Measurements from ENCODE around the gene RFPL4A.

RFPL4A gene

DNA sequence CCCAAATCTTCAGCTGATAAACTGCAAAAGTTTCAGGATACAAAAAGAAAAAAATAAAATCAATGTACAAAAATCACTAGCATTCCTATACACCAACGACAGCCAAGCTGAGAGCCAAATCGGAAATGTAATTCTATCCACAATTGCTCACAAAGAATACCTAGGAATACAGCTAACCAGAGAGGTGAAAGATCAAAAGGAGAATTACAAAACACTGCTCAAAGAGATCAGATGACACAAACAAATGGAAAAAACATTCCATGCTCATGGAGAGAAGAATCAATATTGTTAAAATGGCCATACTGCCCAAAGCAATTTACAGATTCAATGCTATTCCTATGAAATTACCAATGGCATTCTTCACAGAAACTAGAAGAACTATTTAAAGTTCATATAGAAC, 43.4 kb downstream of the RFPL4A start:
- no peak for DNase-seq (ENCODE audit: low read depth in 2 of 2)

DNA sequence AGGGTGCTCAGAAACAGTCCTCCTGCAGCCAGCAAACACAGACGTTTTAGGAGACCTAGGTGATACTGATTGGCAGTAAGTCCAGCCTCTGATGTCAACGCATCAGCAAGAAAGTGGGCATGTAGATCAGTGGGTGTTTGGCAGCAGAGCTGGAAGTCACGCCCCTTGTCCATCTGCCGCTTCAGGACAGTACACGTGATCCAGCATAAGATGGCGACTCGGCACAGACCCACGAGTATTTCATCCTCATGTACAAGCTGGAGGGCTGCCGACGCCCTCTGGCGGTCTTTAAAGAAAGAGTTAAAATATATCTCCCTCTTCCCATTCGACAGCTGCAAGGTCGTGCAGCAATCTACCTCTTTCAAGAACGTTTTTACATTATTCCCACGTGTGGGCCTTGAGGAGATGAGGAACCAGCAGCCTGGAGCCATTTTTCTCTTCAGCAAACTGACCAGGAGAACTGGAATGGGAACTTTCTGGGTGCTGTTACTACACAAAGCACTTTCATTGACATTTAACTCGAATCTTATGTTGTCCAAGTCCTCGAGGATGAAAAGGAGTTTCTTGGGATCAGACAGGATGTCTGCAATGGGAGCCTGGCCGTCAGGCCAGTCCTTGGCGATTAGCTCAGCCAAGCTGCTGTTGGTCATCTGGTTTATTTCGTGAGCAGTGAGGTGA, 50.6 kb downstream of the RFPL4A start:
- DNase-seq (ENCODE audit: low read depth in 2 of 2) = no peak

DNA sequence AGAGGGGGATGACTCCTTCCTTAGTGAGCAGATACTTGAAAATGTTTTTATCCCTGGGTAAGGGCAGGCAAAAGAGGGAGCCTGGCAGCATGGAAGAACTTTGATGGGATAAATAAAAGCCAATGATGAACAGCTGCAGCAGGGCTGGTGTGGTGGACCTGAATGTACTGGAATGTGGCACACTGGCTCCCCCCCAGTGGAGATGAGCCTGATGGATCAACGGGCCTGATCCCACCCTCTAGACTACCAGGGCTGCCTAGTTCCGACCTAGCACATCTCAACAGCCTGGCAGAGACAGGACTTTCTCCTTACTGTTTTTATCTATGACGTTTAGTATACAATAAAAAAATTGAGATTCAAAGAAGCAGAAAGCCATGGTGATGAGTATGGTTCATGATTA, 52.4 kb downstream of the RFPL4A start:
- no peak for DNase-seq (ENCODE audit: low read depth in 2 of 2)

DNA sequence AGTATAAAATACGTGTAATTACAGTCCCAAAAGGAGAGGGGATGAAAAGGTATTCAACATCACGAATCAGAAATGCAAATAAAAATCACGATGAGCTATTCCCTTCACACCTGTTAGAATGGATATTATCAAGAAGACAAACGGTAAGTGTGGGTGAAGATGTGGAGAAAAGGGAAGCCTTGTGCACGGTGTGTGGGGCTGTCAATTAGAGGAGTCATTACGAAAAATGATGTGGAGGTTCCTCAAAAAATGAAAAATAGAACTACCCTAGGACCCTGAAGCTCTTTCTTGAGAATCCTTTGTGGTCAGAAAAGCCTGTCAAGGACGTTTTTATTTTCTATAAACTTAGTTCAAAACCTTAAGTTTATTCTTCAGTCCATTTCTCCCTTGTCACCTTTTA, 53.6 kb downstream of the RFPL4A start:
- DNase-seq (ENCODE audit: low read depth in 2 of 2) = no peak
